LNCaP clone FGC (cell line): Measurements from ENCODE around the gene DLX6.

Experiments
- DNase-seq: peaks from one replicate; pipeline ENCODE4 v3.0.0-alpha.2; 2011; ENCODE audit warnings: low read depth
- H3K4me3 ChIP-seq: 2 replicates; pipeline ENCODE4 v1.5.1; 2011; ENCODE audit warnings: mild to moderate bottlenecking, low read depth, low read length, control low read depth
- TF ChIP-seq, protein P1 (sequence below): IDR thresholded peaks from 2 replicates; pipeline ENCODE4 v1.5.1; 2012; ENCODE audit warnings: mild to moderate bottlenecking; ENCODE audit not compliant: control insufficient read depth, insufficient read depth; ENCODE audit errors: extremely low read depth

DLX6 gene

DNA sequence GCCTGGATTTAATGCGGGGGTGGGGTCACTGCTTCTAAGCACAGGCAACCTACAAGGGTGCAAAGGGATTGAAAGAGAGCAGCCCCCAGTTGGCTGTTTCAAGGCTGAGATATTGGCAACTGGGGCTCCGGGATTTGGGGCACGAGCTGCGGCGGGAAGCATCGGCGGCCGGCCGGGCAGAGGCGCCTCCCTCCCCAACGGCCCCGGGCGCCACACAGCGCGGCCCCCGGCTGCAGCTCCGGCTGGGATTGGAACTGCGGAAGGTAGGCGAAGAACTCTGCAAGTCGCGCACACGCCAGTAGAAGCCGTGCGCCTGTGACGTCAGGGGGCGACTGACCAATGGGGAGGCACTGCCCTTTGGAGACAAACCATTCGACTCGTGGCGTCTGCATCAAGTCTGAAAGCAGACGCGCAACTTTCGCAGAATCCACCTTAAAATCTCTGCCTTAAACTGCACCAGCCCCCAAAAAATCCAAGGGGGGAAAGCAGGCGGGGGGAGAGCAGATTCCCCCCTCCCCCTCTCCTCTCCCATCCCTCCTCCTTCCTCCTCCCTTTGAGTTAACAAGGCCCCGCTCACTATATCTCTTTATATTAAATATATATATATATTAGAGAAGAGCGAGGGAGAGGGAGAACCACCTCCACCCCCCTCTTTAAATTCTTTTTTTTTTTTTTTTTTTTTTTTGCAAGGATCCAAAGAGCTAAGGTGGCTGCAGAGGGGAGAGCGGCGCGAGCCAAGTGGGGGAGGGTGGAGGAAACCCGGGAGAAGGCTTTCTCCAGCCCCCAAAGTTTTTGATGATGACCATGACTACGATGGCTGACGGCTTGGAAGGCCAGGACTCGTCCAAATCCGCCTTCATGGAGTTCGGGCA lies at the start of gene DLX6:
Gene DLX6 (plus strand): TSS at position 371 of the 872 bp plus-strand sequence. CDS start 425 bp downstream, at position 796.
- TF ChIP-seq, protein P1, sequence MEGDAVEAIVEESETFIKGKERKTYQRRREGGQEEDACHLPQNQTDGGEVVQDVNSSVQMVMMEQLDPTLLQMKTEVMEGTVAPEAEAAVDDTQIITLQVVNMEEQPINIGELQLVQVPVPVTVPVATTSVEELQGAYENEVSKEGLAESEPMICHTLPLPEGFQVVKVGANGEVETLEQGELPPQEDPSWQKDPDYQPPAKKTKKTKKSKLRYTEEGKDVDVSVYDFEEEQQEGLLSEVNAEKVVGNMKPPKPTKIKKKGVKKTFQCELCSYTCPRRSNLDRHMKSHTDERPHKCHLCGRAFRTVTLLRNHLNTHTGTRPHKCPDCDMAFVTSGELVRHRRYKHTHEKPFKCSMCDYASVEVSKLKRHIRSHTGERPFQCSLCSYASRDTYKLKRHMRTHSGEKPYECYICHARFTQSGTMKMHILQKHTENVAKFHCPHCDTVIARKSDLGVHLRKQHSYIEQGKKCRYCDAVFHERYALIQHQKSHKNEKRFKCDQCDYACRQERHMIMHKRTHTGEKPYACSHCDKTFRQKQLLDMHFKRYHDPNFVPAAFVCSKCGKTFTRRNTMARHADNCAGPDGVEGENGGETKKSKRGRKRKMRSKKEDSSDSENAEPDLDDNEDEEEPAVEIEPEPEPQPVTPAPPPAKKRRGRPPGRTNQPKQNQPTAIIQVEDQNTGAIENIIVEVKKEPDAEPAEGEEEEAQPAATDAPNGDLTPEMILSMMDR = no peak
- no peak within 1 kb of the TSS for H3K4me3 ChIP-seq
- no peak for DNase-seq

DNA sequence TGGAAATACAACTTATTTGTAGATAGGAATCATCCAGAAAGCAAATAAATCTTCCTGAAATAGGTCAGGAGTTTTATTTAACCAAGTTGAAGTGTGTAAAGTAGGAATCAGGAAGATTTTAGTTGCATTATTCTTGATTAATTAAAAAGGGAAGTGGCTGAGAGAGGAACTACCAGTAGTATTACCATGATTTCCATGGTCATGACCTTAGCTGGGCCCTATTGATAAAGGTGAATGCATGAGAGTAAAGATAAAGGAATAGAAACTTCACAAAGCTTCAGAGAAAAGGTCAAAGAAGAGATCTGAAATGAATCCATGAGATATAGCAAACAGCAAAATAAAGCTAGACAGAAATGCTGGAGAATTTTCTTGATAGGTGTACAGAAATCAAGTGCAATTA lies 46.2 kb upstream of the DLX6 start:
- no peak for DNase-seq
- TF ChIP-seq, protein P1 = no peak
- no peak overlapping the region for H3K4me3 ChIP-seq

DNA sequence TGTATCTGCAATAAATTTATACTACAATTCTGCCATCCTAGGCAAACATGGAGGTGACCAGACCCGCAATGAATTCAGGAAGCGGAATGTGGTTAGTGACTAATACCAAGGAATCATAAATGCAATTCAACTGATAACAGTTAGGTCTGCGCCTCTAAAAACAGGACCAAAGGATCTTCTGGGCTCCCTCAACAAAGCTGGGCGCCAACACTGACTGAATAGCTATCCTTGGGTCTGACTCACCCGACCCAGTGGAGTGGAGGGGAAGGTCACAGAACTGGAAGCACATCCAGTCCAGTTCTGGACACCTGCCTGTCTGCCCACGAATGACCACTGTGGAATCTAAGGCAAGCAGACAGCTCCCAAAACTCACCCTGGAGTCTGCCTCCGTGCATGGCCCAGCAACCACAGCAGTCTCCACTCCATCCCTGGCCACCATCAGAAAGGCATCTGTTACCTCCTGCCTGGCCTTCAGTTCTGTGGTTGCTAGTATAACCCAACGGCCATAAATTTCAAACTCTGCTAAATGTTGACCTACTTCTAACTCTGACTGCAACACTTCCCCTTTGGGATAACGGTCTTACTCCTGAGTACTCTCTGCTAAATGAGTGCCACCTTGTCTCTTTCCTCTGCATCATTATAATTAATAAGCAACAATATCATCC lies 43.0 kb upstream of the DLX6 start:
- DNase-seq = no peak
- H3K4me3 ChIP-seq = no peak overlapping the region
- TF ChIP-seq, protein P1 = no peak

DNA sequence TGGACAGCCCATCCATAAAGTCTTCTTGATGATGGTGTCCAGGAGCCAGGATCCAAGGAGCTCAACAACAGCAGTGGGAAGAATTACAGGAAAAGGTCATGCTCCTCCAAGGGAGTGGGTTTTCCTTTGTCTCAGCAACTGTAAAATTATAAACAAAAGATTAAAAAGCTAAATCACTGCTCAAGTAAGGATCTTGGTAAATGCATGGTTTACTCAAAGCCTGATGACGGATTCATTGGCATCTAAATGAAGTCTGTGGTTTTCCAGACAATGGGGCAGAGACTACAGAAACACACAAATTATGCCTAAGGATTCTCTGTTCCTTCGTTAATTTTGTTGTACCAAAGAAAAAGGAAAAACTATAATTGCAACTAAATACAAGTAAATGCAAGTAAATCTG lies 36.4 kb upstream of the DLX6 start:
- H3K4me3 ChIP-seq = no peak overlapping the region
- DNase-seq = no peak
- TF ChIP-seq, protein P1 = no peak

DNA sequence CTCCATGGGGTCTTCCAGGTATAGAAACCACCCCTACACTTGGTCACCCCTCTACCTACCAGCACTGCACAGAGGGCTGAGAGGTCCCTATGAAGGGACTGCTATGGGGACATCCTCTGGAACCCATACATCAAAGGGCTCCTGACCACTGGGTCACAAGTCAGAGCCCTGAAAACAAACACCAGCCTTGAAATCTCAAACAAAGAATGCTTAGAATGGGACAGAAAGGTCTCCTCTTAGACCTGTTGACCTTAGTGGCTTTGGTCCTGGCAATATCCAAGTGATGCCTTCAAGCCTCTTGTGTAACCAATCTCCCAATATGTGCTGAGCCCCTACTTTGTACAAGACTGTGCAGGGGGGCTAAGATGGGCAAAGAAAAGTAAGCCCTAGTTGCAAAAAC lies 34.6 kb upstream of the DLX6 start:
- DNase-seq = no peak
- TF ChIP-seq, protein P1 = no peak
- H3K4me3 ChIP-seq = no peak overlapping the region

DNA sequence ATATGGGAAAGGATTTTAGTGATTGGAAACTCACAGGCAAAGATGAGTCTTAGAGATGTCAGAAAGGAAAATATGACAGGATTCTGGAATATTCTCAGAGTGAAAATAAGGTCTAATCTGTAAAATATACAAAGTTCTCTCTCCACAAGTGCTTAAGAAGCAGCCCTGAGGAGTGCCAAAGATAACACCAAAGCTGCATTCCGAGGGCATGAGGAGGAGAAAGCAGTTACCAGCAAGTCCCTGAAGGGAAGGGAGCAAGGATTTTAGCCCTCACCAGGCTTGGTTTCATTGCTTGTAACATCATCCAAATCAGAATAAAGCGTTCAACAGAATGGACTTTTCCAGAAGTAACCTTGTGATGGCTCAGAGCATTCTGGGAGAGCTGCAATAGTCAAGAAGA lies 31.4 kb upstream of the DLX6 start:
- DNase-seq = no peak
- H3K4me3 ChIP-seq = no peak overlapping the region
- TF ChIP-seq, protein P1 = no peak

DNA sequence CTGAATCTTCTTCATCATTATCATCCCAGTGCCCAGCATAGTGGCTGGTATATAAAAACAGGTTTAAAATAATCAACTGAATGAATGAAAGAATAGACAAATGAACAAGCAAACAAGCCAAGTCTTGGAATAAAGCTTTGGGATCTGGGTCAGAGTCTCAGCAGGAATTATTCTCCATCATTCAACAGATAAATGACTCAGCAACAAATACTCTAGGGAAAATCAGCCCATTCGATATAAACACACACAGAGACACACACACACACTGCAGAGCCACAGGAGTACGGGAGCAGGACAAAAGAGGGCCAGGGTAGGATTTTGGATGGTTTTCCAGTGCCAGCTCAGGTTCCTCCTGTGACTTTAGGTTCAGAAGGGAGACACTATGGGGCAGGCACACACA lies 29.2 kb upstream of the DLX6 start:
- TF ChIP-seq, protein P1 = no peak
- no peak overlapping the region for H3K4me3 ChIP-seq
- DNase-seq = no peak
